Osteocyte (in vitro differentiated cells): ENCODE data around the gene TMEM59. TPM values are rescaled to one million over a fixed set of nuclear protein-coding genes. Genes with fewer than 3 reads are reported as not detected.
A peak's percentile ranks its signal among the peaks of the same experiment; 100 is the strongest.

Source experiments
- DNase-seq: peaks from one replicate; pipeline ENCODE4 v3.0.0; 2021; ENCODE audit warnings: mixed read lengths; ENCODE audit not compliant: unreplicated experiment; ENCODE audit errors: extremely low spot score
- H3K27ac Mint-ChIP-seq: one replicate; pipeline ENCODE4 v1.8.0; 2021; ENCODE audit warnings: mild to moderate bottlenecking, mixed read lengths; ENCODE audit not compliant: unreplicated experiment
- H3K27me3 Mint-ChIP-seq: one replicate; pipeline ENCODE4 v1.8.0; 2021; ENCODE audit warnings: mixed read lengths; ENCODE audit not compliant: unreplicated experiment
- H3K36me3 Mint-ChIP-seq: one replicate; pipeline ENCODE4 v1.8.0; 2021; ENCODE audit warnings: mixed read lengths; ENCODE audit not compliant: unreplicated experiment
- H3K4me1 Mint-ChIP-seq: one replicate; pipeline ENCODE4 v1.8.0; 2021; ENCODE audit warnings: mixed read lengths; ENCODE audit not compliant: unreplicated experiment
- H3K4me3 Mint-ChIP-seq: one replicate; pipeline ENCODE4 v1.8.0; 2021; ENCODE audit warnings: mild to moderate bottlenecking, moderate library complexity, mixed read lengths; ENCODE audit not compliant: unreplicated experiment
- H3K9me3 Mint-ChIP-seq: one replicate; pipeline ENCODE4 v1.8.0; 2021; ENCODE audit warnings: mixed read lengths; ENCODE audit not compliant: unreplicated experiment
- long read RNA-seq: library from polyadenylated mRNA; unstranded; transcript quantifications from one replicate; pipeline ENCODE4 v2.0.0, GENCODE V29; 2021
- total RNA-seq: library from RNA; stranded (reverse); gene quantifications from 2 replicates; pipeline ENCODE4 v1.2.1, GENCODE V29; 2021
- TF ChIP-seq, protein P1 (sequence below): fragments of 200-600 bp; sonication (generic); IDR thresholded peaks from 2 replicates; pipeline ENCODE4 v1.5.0; 2021; ENCODE audit warnings: antibody characterized with exemption, mild to moderate bottlenecking, moderate library complexity

TMEM59 gene, protein sequence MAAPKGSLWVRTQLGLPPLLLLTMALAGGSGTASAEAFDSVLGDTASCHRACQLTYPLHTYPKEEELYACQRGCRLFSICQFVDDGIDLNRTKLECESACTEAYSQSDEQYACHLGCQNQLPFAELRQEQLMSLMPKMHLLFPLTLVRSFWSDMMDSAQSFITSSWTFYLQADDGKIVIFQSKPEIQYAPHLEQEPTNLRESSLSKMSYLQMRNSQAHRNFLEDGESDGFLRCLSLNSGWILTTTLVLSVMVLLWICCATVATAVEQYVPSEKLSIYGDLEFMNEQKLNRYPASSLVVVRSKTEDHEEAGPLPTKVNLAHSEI
- total RNA-seq, result 399 and 409 TPM in 2 replicates
- long read RNA-seq, full-length matches to known transcripts, result 1,446 of 2,156 reads
- long read RNA-seq, partial matches to known transcripts, result 11 of 2,156 reads
- long read RNA-seq, other reads (novel, unspliced or antisense), result 699 of 2,156 reads

DNA sequence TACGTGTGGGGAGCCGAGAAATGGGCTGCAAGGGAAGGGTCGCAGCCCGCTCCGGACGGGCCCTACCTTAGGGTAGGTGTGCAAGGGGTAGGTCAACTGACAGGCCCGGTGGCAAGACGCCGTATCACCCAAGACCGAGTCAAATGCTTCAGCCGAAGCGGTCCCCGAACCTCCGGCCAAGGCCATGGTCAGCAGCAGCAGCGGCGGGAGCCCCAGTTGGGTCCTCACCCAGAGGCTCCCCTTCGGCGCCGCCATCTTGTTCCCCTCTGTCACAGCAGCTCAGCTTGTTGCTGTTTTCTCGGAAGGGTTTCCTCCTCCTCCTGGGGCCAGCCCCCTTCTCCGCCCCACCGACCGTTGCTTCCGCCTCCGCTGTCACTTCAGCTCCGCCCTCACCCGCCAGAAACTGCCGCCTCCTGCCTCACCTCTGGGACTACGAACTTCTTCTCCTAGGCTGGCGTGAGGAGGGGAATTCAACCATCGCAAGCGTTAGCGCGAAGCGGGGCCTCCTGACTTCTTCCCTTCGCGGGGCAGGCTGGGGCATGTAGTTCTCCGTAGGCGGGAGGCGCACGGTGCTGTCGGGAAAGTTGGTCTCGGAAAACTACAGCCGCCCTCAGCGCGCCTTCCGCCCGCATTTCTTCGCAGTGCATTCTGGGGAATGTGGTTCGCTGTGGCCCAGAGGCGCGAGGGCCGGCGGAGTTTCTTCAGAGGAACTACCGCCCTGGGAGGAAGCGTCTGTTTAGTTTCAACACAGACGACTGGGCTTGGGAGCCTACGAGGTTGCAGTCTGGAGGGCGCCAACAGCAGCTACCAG, at the start of gene TMEM59, which contains the start of gene TCEANC2:
Gene TMEM59 (minus strand): TSS at position 271 of the 811 bp plus-strand sequence. CDS start 16 bp downstream, at position 255.
Gene TCEANC2 (plus strand): TSS at position 675 of the 811 bp plus-strand sequence. CDS start 815 bp downstream, outside the sequence.
- peaks cover 15% of the 10 kb centered on the region for H3K4me1 Mint-ChIP-seq
- peak; percentile 99 for DNase-seq
- H3K4me3 Mint-ChIP-seq, result no peak within 1 kb of the TSS
- H3K36me3 Mint-ChIP-seq, result peaks cover 4% of the 10 kb centered on the region
- TF ChIP-seq, protein P1, sequence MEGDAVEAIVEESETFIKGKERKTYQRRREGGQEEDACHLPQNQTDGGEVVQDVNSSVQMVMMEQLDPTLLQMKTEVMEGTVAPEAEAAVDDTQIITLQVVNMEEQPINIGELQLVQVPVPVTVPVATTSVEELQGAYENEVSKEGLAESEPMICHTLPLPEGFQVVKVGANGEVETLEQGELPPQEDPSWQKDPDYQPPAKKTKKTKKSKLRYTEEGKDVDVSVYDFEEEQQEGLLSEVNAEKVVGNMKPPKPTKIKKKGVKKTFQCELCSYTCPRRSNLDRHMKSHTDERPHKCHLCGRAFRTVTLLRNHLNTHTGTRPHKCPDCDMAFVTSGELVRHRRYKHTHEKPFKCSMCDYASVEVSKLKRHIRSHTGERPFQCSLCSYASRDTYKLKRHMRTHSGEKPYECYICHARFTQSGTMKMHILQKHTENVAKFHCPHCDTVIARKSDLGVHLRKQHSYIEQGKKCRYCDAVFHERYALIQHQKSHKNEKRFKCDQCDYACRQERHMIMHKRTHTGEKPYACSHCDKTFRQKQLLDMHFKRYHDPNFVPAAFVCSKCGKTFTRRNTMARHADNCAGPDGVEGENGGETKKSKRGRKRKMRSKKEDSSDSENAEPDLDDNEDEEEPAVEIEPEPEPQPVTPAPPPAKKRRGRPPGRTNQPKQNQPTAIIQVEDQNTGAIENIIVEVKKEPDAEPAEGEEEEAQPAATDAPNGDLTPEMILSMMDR, result no peak
- no peaks in the 10 kb centered on the region for H3K9me3 Mint-ChIP-seq
- no peaks in the 10 kb centered on the region for H3K27me3 Mint-ChIP-seq
- H3K27ac Mint-ChIP-seq, result no peak within 1 kb of the TSS

DNA sequence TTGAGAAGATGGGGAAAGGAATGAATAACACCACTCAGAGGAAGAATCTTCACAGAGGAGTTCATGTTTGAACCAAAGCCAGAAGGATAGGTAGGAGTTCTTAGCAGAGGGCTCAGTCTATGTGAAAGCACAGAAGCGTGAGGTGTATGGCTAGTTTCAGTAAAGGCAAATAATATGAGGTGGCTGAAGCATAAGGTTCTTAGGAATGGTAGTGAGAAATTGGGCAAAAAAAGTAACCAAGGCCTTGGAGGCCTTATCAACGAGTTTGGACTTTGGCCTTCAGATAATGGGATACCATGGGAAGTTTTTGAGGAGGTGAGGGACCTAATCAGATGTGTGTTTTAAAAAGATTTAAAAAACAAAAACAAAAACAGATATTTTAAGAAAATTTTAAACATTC, 47.5 kb upstream of the TMEM59 start:
- H3K27me3 Mint-ChIP-seq, result no peaks in the 10 kb centered on the region
- H3K9me3 Mint-ChIP-seq, result no peaks in the 10 kb centered on the region
- H3K4me1 Mint-ChIP-seq, result no peaks in the 10 kb centered on the region
- TF ChIP-seq, protein P1, result no peak
- no peak for DNase-seq
- H3K4me3 Mint-ChIP-seq, result no peak overlapping the region
- no peak overlapping the region for H3K27ac Mint-ChIP-seq
- peaks cover 15% of the 10 kb centered on the region for H3K36me3 Mint-ChIP-seq

DNA sequence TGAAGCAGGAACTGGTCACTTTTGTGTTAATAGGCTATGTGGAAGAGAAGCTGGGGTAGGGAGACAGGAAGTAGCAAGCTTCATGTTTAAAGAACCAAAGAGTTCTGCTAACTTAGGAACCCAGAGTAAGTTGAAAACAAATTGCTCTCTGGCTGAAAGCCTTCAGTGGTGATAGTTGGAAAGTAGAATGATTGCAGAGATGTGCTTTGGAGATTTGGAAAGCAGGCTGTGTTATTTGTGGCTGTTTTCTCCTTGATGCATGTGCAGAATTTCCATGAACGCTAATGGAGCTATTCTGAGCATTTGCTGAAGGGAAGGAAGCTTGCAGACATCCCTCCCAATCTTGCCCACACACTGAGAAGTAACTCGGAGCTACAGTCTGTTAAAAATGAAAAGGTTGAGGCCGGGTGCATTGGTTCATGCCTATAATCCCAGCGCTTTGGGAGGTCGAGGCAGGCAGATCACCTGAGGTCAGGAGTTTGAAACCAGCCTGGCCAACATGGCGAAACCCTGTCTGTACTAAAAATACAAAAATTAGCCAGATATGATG, 46.1 kb upstream of the TMEM59 start:
- no peak overlapping the region for H3K27ac Mint-ChIP-seq
- H3K36me3 Mint-ChIP-seq, result peaks cover 16% of the 10 kb centered on the region
- no peak for DNase-seq
- H3K4me3 Mint-ChIP-seq, result no peak overlapping the region
- H3K9me3 Mint-ChIP-seq, result no peaks in the 10 kb centered on the region
- H3K4me1 Mint-ChIP-seq, result no peaks in the 10 kb centered on the region
- TF ChIP-seq, protein P1, result no peak
- no peaks in the 10 kb centered on the region for H3K27me3 Mint-ChIP-seq

DNA sequence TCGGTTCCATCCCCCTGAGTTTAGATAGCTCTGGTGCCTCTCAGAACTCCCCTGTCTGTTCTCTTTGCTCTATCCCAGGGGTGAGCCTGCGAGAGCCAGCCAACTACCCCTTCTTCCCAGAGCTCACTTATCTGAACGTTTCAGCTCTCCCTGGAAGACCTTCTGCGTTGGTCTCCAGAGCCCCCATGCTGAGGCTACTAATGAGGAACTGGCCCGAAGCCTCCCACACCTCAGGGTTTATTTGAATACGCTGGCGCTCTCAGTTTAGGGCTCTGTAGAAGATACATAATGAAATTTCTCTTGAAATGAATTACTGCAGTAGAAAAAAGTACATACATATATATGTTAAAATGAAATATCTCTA, 43.9 kb upstream of the TMEM59 start:
- Mint-ChIP-seq H3K9me3 (no peaks in the 10 kb centered on the region), H3K4me3 (no peak overlapping the region), H3K27me3 (no peaks in the 10 kb centered on the region), H3K27ac (no peak overlapping the region), H3K4me1 (no peaks in the 10 kb centered on the region), H3K36me3 (peaks cover 18% of the 10 kb centered on the region)
- TF ChIP-seq, protein P1, result no peak
- DNase-seq, result no peak
